Neuronal stem cell (in vitro differentiated cells): ENCODE measurements around the gene COMMD7.

ENCODE experiments used
- DNase-seq: peaks from one replicate; pipeline ENCODE4 v3.0.0-alpha.2; 2013; ENCODE audit warnings: low spot score
- H2AFZ ChIP-seq: one replicate; pipeline ENCODE4 v1.6.1; 2013; ENCODE audit warnings: mild to moderate bottlenecking, low read length, inconsistent platforms
- H2AK5ac ChIP-seq: 2 replicates; pipeline ENCODE4 v1.6.1; 2013; ENCODE audit warnings: low read depth, mild to moderate bottlenecking, inconsistent platforms, low read length, moderate library complexity, mixed read lengths
- H2BK120ac ChIP-seq: 2 replicates; pipeline ENCODE4 v1.6.1; 2013; ENCODE audit warnings: low read depth, mild to moderate bottlenecking, inconsistent platforms, low read length, moderate library complexity, mixed read lengths
- H2BK12ac ChIP-seq: one replicate; pipeline ENCODE4 v1.6.1; 2013; ENCODE audit warnings: low read length, inconsistent platforms
- H2BK15ac ChIP-seq: 2 replicates; pipeline ENCODE4 v1.6.1; 2013; ENCODE audit warnings: mild to moderate bottlenecking, low read length, inconsistent platforms, mixed read lengths
- H2BK5ac ChIP-seq: one replicate; pipeline ENCODE4 v1.6.1; 2013; ENCODE audit warnings: inconsistent platforms, mild to moderate bottlenecking, low read length, moderate library complexity
- H3K14ac ChIP-seq: one replicate; pipeline ENCODE4 v1.6.1; 2013; ENCODE audit warnings: low read length, inconsistent platforms
- H3K18ac ChIP-seq: 2 replicates; pipeline ENCODE4 v1.6.1; 2013; ENCODE audit warnings: low read length, inconsistent platforms
- H3K23ac ChIP-seq: 2 replicates; pipeline ENCODE4 v1.6.1; 2013; ENCODE audit warnings: low read depth, mild to moderate bottlenecking, mixed read lengths, low read length, inconsistent platforms; ENCODE audit not compliant: poor library complexity
- H3K27ac ChIP-seq: replicated peaks from 3 replicates; pipeline ENCODE4 v1.5.1; 2013; ENCODE audit warnings: low read length, inconsistent platforms
- H3K27me3 ChIP-seq, 3 experiments: 2 replicates each; pipeline ENCODE4 v1.6.1; 2013; ENCODE audit warnings: low read length in 3 of 3, mild to moderate bottlenecking in 2 of 3, inconsistent platforms in 1 of 3, low read depth in 1 of 3, mixed read lengths in 1 of 3, moderate library complexity in 1 of 3; ENCODE audit not compliant: control insufficient read depth in 3 of 3, insufficient read depth in 3 of 3
- H3K36me3 ChIP-seq, 2 donors: replicated peaks in 1 of 2; 2 replicates each; pipeline ENCODE4 v1.6.1; 2013; ENCODE audit warnings: low read length in 2 of 2; ENCODE audit not compliant: control insufficient read depth in 2 of 2, insufficient read depth in 2 of 2
- H3K4ac ChIP-seq: 2 replicates; pipeline ENCODE4 v1.6.1; 2013; ENCODE audit warnings: inconsistent platforms, mild to moderate bottlenecking, low read length, moderate library complexity
- H3K4me1 ChIP-seq, 2 donors: 1 replicate in 1 of 2; 2 replicates in 1 of 2; pipeline ENCODE4 v1.6.1; 2013; ENCODE audit warnings: low read length in 2 of 2, low read depth in 1 of 2; ENCODE audit not compliant: control insufficient read depth in 2 of 2, insufficient read depth in 1 of 2
- H3K4me2 ChIP-seq: one replicate; pipeline ENCODE4 v1.6.1; 2013; ENCODE audit warnings: mild to moderate bottlenecking, low read length, inconsistent platforms; ENCODE audit not compliant: insufficient read depth, poor library complexity, severe bottlenecking
- H3K4me3 ChIP-seq, 2 donors: 2 replicates each; pipeline ENCODE4 v1.5.1; 2013; ENCODE audit warnings: low read length in 2 of 2, mild to moderate bottlenecking in 2 of 2, inconsistent platforms in 1 of 2, moderate library complexity in 1 of 2
- H3K79me1 ChIP-seq: one replicate; pipeline ENCODE4 v1.6.1; 2013; ENCODE audit warnings: low read depth, mild to moderate bottlenecking, inconsistent platforms, low read length, moderate library complexity
- H3K9ac ChIP-seq: one replicate; pipeline ENCODE4 v1.6.1; 2013; ENCODE audit warnings: mild to moderate bottlenecking, low read depth, low read length, inconsistent platforms; ENCODE audit not compliant: poor library complexity
- H3K9me3 ChIP-seq, 2 donors: replicated peaks in 1 of 2; 2 replicates each; pipeline versions ENCODE3 to v1.6.1; 2013; ENCODE audit warnings: low read length in 2 of 2, mild to moderate bottlenecking in 2 of 2, inconsistent platforms in 1 of 2, low read depth in 1 of 2, mixed read lengths in 1 of 2, moderate library complexity in 1 of 2; ENCODE audit not compliant: control insufficient read depth in 2 of 2, insufficient read depth in 1 of 2
- H4K8ac ChIP-seq: one replicate; pipeline ENCODE4 v1.6.1; 2013; ENCODE audit warnings: low read depth, mild to moderate bottlenecking, inconsistent platforms, low read length, moderate library complexity
- H4K91ac ChIP-seq: one replicate; pipeline ENCODE4 v1.6.1; 2013; ENCODE audit warnings: low read length, low read depth, mild to moderate bottlenecking, inconsistent platforms; ENCODE audit not compliant: poor library complexity
- WGBS, 2 donors: extraction: QIAGEN DNeasy Blood & Tissue Kit; methylation state at CpG; one replicate each; pipeline ENCODE4 v1.1.7; 2013; ENCODE audit warnings: missing lambda C conversion rate in 2 of 2, mixed read lengths in 1 of 2; ENCODE audit not compliant: insufficient read length in 2 of 2, insufficient replicate concordance in 1 of 2; ENCODE audit errors: extremely low coverage in 2 of 2; 5-methylcytosine and 5-hydroxymethylcytosine counted together

The COMMD7 gene

DNA sequence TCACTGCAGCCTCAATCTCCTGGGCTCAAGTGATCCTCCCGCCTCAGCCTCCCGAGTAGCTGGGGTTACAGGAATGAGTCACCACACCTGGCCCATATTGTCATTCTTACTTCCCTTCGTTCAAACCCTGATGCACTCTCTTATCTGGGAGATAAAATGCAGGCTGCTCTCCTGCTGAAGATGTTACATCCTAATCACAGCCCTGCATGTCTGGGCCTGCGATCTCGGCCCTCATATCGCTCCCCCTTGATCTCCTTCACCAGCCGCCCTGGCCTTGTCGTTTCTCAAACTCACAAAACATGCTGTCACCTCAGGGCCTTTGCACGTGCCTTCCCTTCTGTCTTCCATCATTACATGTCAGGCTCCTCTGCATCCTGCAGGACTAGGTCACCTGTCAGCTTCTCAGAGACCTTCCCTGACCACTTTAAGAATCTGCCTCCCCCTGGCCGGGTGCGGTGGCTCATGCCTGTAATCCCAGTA, 60.7 kb downstream of the COMMD7 start:
- no peak overlapping the region for H2BK5ac ChIP-seq
- no peak overlapping the region for H3K14ac ChIP-seq
- H3K36me3 ChIP-seq: no peaks in the 10 kb centered on the region
- peaks cover 12 to 16% of the 10 kb centered on the region in 2 donors for H3K4me1 ChIP-seq
- no peak overlapping the region for H2BK120ac ChIP-seq
- DNase-seq: no peak
- H3K4me2 ChIP-seq: no peak overlapping the region
- no peak overlapping the region for H2BK12ac ChIP-seq
- H2AFZ ChIP-seq: no peak overlapping the region
- peaks cover 0 to 2% of the 10 kb centered on the region in 2 donors for H3K9me3 ChIP-seq
- no CpG with 5 or more reads among the region's 11 CpGs for WGBS, 2 donors
- peak overlapping the region; percentile 80 for H3K23ac ChIP-seq
- no peaks in the 10 kb centered on the region for H3K79me1 ChIP-seq
- no peak overlapping the region for H3K27ac ChIP-seq
- H3K9ac ChIP-seq: no peak overlapping the region
- no peak overlapping the region for H3K4ac ChIP-seq
- no peak overlapping the region for H4K91ac ChIP-seq
- no peak overlapping the region for H3K4me3 ChIP-seq
- H3K27me3 ChIP-seq: no peaks in the 10 kb centered on the region
- H2AK5ac ChIP-seq: peak overlapping the region; percentile 41
- H4K8ac ChIP-seq: no peak overlapping the region
- peak overlapping the region; percentile 64 for H2BK15ac ChIP-seq
- H3K18ac ChIP-seq: no peak overlapping the region

DNA sequence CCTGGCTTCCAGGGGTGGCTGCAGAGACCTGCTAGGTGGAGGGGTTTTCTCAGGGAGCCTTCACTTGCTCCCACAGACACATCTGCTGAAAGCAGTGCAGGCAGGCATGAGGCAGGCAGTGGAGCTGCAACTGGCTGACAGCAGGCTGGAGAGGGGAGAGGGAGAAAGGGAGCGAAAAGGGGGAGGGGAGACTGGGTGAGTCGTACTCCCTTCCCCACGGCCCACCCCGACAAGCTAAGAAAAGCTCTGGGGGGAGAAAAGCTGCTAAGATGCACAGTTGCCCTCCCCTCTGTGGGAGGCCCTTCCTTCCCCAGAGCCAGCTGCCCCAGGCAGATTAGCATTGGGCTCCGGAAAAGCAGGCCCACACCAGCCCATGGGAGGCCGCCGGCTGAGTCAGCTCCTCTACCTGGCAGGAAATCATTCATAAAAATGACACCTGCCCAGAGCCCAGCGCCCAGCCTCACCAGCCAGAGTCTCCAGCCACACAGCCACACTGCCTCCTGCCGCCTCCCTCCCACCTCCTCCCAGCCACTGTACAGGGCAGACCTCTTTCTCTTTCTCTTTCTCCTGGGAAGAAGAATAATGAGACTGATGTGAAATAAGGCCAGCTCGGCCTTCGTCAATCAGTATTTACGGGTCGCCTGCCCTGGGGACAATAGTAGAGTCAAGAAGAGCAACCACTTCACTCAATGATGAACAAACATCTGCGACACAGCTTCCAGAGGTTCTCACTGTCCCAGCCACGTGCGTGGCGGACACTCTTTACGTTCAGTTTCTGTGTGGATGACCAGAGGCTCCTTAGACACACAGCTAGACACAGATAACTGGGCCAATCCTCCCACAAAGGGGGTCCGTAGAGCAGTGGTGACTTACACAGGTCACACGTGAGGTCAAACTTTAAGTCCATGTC, 61.8 kb downstream of the COMMD7 start:
- no peak overlapping the region for H4K91ac ChIP-seq
- H2BK15ac ChIP-seq: peak overlapping the region; percentile 1
- no peaks in the 10 kb centered on the region for H3K27me3 ChIP-seq
- peak overlapping the region; percentile 66 for H3K27ac ChIP-seq
- WGBS, 2 donors: no CpG with 5 or more reads among the region's 20 CpGs
- no peak overlapping the region for H3K4me2 ChIP-seq
- H3K4ac ChIP-seq: no peak overlapping the region
- H3K4me1 ChIP-seq: peaks cover 12 to 16% of the 10 kb centered on the region in 2 donors
- H2AK5ac ChIP-seq: peak overlapping the region; percentile 54
- H3K9ac ChIP-seq: no peak overlapping the region
- DNase-seq: no peak
- peaks cover 0 to 2% of the 10 kb centered on the region in 2 donors for H3K9me3 ChIP-seq
- no peak overlapping the region for H4K8ac ChIP-seq
- H3K79me1 ChIP-seq: no peaks in the 10 kb centered on the region
- peak overlapping the region in 1 of 2 donors; percentile 28 for H3K4me3 ChIP-seq
- H3K14ac ChIP-seq: peak overlapping the region; percentile 10
- H2BK120ac ChIP-seq: no peak overlapping the region
- no peak overlapping the region for H2BK12ac ChIP-seq
- H3K36me3 ChIP-seq: no peaks in the 10 kb centered on the region
- H3K18ac ChIP-seq: peak overlapping the region; percentile 92
- H2AFZ ChIP-seq: peak overlapping the region; percentile 80
- H2BK5ac ChIP-seq: no peak overlapping the region
- peak overlapping the region; percentile 51 for H3K23ac ChIP-seq

DNA sequence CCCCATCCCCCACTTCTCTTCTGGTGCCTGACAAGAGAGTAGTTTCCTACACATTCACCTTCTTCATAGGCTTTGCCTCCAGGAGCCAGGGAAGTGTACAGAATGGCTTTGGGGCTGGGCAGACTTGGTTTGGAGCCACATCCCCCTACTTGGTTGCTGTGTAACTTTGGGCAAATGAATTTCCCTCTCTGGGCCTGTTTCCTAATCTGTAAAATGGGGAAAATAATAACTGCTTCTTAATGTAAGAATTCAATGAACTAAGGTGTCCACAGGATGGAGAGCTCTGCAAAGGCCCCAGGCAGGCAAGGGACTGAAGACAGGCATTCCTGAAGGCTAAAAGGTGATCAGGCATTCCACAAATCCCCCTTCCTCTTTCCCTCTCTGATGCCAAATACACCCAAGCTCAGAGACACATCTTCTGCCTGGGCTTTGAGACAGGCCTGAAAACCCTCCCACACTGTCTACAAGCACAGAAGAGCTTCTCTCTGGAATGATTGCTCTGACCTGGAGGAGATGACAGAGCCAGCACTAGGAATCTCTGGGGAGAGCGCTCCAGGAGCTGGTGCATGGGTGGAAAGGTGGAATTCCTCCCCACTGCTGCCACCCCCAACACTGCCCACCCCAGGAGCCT, 62.6 kb downstream of the COMMD7 start:
- no peaks in the 10 kb centered on the region for H3K36me3 ChIP-seq
- peak overlapping the region; percentile 51 for H3K23ac ChIP-seq
- H2BK5ac ChIP-seq: no peak overlapping the region
- WGBS, 2 donors: no CpG with 5 or more reads among the region's 1 CpG
- H2BK120ac ChIP-seq: no peak overlapping the region
- peak overlapping the region; percentile 10 for H3K14ac ChIP-seq
- H3K9me3 ChIP-seq: peaks cover 0 to 2% of the 10 kb centered on the region in 2 donors
- no peak overlapping the region for H3K9ac ChIP-seq
- H3K4ac ChIP-seq: no peak overlapping the region
- H4K8ac ChIP-seq: no peak overlapping the region
- H3K4me3 ChIP-seq: peak overlapping the region in 1 of 2 donors; percentile 28
- DNase-seq: no peak
- no peaks in the 10 kb centered on the region for H3K79me1 ChIP-seq
- no peak overlapping the region for H2BK12ac ChIP-seq
- H4K91ac ChIP-seq: no peak overlapping the region
- peaks cover 14 to 18% of the 10 kb centered on the region in 2 donors for H3K4me1 ChIP-seq
- peak overlapping the region; percentile 92 for H3K18ac ChIP-seq
- H2AK5ac ChIP-seq: peak overlapping the region; percentile 54
- no peak overlapping the region for H2BK15ac ChIP-seq
- no peaks in the 10 kb centered on the region for H3K27me3 ChIP-seq
- peak overlapping the region; percentile 80 for H2AFZ ChIP-seq
- peak overlapping the region; percentile 66 for H3K27ac ChIP-seq
- no peak overlapping the region for H3K4me2 ChIP-seq

GRCh38 chr20:32678948-32679347, 64.3 kb downstream of the COMMD7 start:
- Histone ChIP-seq H2AK5ac (no peak overlapping the region), H2AFZ (no peak overlapping the region), H3K36me3 (no peaks in the 10 kb centered on the region), H3K4me1 (peaks cover 14 to 22% of the 10 kb centered on the region in 2 donors), H4K8ac (no peak overlapping the region), H3K4me3 (no peak overlapping the region), H3K23ac (no peak overlapping the region), H3K14ac (no peak overlapping the region), H3K18ac (no peak overlapping the region), H2BK12ac (no peak overlapping the region), H3K4ac (no peak overlapping the region), H3K9me3 (peaks cover 0 to 2% of the 10 kb centered on the region in 2 donors), H4K91ac (no peak overlapping the region), H3K79me1 (peaks cover 2% of the 10 kb centered on the region), H3K27ac (no peak overlapping the region), H3K27me3 (no peaks in the 10 kb centered on the region), H3K4me2 (no peak overlapping the region), H3K9ac (no peak overlapping the region), H2BK120ac (no peak overlapping the region), H2BK15ac (no peak overlapping the region), H2BK5ac (no peak overlapping the region)
- no peak for DNase-seq
- no CpG with 5 or more reads among the region's 6 CpGs for WGBS, 2 donors
